Progenitor cell of endocrine pancreas (in vitro differentiated cells): ENCODE results near the gene POLR1A. TPM values are rescaled to one million over a fixed set of nuclear protein-coding genes. Genes with fewer than 3 reads are reported as not detected.

ENCODE experiments used
- DNase-seq: peaks from one replicate; pipeline ENCODE4 v3.0.0; 2021; ENCODE audit warnings: low spot score; ENCODE audit not compliant: unreplicated experiment
- H3K27ac Mint-ChIP-seq: 2 replicates; pipeline ENCODE4 v1.8.0; 2021; ENCODE audit warnings: mild to moderate bottlenecking, moderate library complexity, mixed read lengths
- H3K27me3 Mint-ChIP-seq: 2 replicates; pipeline ENCODE4 v1.8.0; 2021; ENCODE audit warnings: mixed read lengths
- H3K36me3 Mint-ChIP-seq: 2 replicates; pipeline ENCODE4 v1.8.0; 2022; ENCODE audit warnings: mixed read lengths; ENCODE audit not compliant: insufficient read depth
- H3K4me1 Mint-ChIP-seq: 2 replicates; pipeline ENCODE4 v1.8.0; 2021; ENCODE audit warnings: low read depth, mixed read lengths
- H3K4me3 Mint-ChIP-seq: 2 replicates; pipeline ENCODE4 v1.8.0; 2021; ENCODE audit warnings: low read depth, mild to moderate bottlenecking, moderate library complexity, mixed read lengths
- H3K9me3 Mint-ChIP-seq: 2 replicates; pipeline ENCODE4 v1.8.0; 2021; ENCODE audit warnings: low read depth, mixed read lengths
- total RNA-seq: library from RNA; stranded (reverse); gene quantifications from 2 replicates; pipeline ENCODE4 v1.2.1, GENCODE V29; 2021
- TF ChIP-seq, protein P1 (sequence below): fragments of 200-600 bp; sonication (generic); IDR thresholded peaks from one replicate; pipeline ENCODE4 v1.5.0; 2021; ENCODE audit warnings: antibody characterized with exemption, mild to moderate bottlenecking; ENCODE audit not compliant: unreplicated experiment

POLR1A gene
- total RNA-seq, 1 donor from 2014 or later, result 47.9 TPM

DNA sequence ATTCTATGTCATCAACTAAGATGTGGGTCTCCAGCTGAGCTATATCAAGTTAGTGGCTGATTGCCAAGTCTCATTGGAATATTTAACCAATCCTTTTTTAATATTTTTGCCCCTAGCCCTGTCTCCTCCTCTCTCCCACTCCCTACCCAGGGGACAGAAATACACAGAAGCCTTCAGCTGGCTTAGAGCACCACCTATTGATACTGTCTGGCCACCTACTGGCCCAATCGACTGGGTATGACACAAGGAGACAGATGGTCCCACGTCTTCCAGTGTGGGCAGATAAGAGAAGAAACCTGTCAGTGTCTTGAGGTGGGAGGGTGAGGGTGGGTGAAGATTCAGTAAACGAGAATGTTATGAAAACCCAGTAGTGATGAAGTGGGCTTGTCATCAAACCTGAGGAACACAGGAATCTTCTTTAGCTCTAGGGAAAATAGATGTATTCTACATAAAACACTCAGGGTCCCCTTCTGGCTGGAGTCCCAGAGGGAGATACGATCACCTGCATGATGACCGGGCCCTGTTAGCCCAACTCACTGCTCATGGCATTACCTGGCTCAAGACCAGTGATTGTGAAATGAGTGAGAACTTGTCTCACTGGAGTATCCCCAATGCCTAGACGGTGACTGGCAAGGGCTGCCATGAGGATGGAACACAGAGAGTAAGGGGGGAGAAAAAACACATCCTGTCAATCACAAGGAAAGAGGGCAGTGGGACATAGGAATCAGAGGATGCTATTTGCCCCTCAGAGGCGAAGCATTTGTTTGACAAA, 26.7 kb downstream of the POLR1A start:
- no peak for DNase-seq
- Mint-ChIP-seq H3K4me3 (no peak overlapping the region), H3K4me1 (no peaks in the 10 kb centered on the region), H3K36me3 (peaks cover 13% of the 10 kb centered on the region), H3K27me3 (no peaks in the 10 kb centered on the region), H3K27ac (no peak overlapping the region), H3K9me3 (no peaks in the 10 kb centered on the region)
- TF ChIP-seq, protein P1, sequence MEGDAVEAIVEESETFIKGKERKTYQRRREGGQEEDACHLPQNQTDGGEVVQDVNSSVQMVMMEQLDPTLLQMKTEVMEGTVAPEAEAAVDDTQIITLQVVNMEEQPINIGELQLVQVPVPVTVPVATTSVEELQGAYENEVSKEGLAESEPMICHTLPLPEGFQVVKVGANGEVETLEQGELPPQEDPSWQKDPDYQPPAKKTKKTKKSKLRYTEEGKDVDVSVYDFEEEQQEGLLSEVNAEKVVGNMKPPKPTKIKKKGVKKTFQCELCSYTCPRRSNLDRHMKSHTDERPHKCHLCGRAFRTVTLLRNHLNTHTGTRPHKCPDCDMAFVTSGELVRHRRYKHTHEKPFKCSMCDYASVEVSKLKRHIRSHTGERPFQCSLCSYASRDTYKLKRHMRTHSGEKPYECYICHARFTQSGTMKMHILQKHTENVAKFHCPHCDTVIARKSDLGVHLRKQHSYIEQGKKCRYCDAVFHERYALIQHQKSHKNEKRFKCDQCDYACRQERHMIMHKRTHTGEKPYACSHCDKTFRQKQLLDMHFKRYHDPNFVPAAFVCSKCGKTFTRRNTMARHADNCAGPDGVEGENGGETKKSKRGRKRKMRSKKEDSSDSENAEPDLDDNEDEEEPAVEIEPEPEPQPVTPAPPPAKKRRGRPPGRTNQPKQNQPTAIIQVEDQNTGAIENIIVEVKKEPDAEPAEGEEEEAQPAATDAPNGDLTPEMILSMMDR, result peak; percentile 50

DNA sequence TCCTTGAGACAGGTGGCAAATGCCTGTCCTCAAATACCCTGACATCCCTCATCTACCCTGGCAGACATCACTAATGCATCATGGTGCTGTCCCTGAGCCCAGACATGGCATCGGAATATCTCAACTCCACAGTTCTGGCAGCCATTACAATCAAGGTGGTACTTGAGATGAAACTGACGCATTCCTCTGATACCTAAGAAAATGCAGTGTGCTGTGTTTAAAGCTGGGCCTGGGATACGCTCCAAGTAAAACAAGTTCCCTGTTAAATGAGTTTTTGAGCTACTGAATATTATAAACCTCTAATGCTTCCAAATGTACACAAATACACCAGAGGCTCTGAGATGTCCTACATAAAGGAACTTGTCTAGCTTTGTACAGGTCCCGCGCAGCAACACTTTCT, 29.8 kb downstream of the POLR1A start:
- no peaks in the 10 kb centered on the region for H3K4me1 Mint-ChIP-seq
- no peak for DNase-seq
- peaks cover 24% of the 10 kb centered on the region for H3K36me3 Mint-ChIP-seq
- H3K27me3 Mint-ChIP-seq, result no peaks in the 10 kb centered on the region
- no peak overlapping the region for H3K4me3 Mint-ChIP-seq
- TF ChIP-seq, protein P1, result no peak
- H3K9me3 Mint-ChIP-seq, result no peaks in the 10 kb centered on the region
- H3K27ac Mint-ChIP-seq, result no peak overlapping the region

DNA sequence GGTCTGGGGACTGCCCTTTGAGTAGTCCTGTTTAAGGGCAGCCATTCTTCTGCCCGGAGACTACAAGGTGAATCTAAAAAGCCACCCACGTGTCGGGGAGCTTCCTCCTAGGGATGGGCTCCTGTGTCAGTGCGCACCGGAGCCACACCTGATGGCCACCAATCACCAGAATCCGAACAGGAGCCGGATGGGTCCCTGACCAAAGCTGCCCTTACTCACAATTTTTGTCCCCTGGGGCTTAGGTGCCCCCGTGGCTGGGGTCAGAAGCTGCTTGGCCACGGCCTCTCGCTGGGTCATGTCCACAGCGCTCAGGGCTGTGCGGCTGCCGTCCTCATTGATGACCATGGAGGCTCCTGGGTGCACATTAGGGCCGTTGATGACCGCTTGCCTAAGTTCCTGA, 30.9 kb downstream of the POLR1A start:
- no peak overlapping the region for H3K4me3 Mint-ChIP-seq
- TF ChIP-seq, protein P1, result no peak
- H3K4me1 Mint-ChIP-seq, result no peaks in the 10 kb centered on the region
- no peak for DNase-seq
- H3K27me3 Mint-ChIP-seq, result no peaks in the 10 kb centered on the region
- no peaks in the 10 kb centered on the region for H3K9me3 Mint-ChIP-seq
- peaks cover 30% of the 10 kb centered on the region for H3K36me3 Mint-ChIP-seq
- H3K27ac Mint-ChIP-seq, result no peak overlapping the region

DNA sequence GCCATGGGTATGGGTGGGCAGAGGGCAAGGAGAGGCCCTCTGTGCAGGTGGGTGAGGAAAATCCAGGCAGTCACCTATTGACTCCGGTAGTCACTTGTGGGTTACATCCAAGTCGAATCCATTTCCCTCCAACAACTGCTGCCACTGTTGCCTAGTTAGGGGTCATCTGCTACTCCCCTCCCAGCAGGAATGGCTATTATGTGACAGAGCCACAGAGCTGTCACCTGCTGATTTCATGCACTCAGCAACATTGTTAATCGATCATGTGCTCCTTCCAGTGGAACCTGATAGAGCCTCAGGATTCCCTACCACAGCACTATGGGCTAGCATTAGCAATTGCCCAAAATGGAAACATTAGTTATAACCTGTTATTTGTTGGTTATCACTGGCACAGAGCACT, 31.4 kb downstream of the POLR1A start:
- no peaks in the 10 kb centered on the region for H3K4me1 Mint-ChIP-seq
- H3K4me3 Mint-ChIP-seq, result no peak overlapping the region
- no peaks in the 10 kb centered on the region for H3K9me3 Mint-ChIP-seq
- DNase-seq, result no peak
- peaks cover 31% of the 10 kb centered on the region for H3K36me3 Mint-ChIP-seq
- no peaks in the 10 kb centered on the region for H3K27me3 Mint-ChIP-seq
- H3K27ac Mint-ChIP-seq, result no peak overlapping the region
- TF ChIP-seq, protein P1, result no peak

DNA sequence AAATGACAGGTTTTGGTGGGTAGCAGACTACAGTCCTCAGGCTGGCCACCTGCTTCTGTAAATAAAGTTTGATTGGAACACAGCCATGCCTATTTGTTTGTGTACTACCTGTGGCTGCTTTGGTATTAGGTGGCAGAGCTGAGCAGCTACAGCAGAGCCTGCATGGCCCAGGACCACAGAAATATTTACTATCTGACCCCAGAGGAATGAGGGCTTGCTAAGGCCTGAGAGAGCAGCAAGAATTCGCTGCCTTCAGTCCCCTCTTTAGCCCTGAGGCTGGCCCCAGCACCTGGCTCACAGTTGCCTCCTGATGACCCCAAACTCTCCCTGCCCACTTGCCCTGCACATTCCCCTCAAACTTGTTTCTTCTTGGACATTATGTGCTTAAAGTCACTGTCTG, 32.5 kb downstream of the POLR1A start:
- Mint-ChIP-seq H3K27me3 (no peaks in the 10 kb centered on the region), H3K36me3 (peaks cover 30% of the 10 kb centered on the region)

More for the DNA sequence above, 32.5 kb downstream of the POLR1A start:
- Mint-ChIP-seq H3K27ac (no peak overlapping the region), H3K9me3 (no peaks in the 10 kb centered on the region), H3K4me1 (no peaks in the 10 kb centered on the region), H3K4me3 (no peak overlapping the region)
- DNase-seq, result no peak
- TF ChIP-seq, protein P1, result no peak
